GM21717 (cell line): ENCODE data around the gene GPS2.
"Not testable (repeated sequence)": the region's sequence is repeated elsewhere in the genome, so short reads cannot be mapped to it uniquely, and the experiment has no call there.

Experiments
- ATAC-seq: cut with Tn5 transposase; IDR thresholded peaks from one replicate; pipeline ENCODE4 v1.9.1; 2021; ENCODE audit warnings: mild to moderate bottlenecking, moderate library complexity; ENCODE audit not compliant: unreplicated experiment

Gene GPS2

GRCh38 chr17:7340179-7340578, 25.0 kb upstream of the GPS2 start:
- ATAC-seq: no peak

GRCh38 chr17:7337600-7337999, 22.4 kb upstream of the GPS2 start:
- ATAC-seq: not testable (repeated sequence)

- ATAC-seq: peak; percentile 43
Observed at GRCh38 chr17:7336240-7337175, 21.3 kb upstream of the GPS2 start, which contains the start of gene ACAP1. ACAP1 (plus strand) TSS chr17:7336529; CDS start chr17:7336735, 206 bp downstream.

GRCh38 chr17:7335765-7336164, 20.6 kb upstream of the GPS2 start:
- ATAC-seq: not testable (repeated sequence)

GRCh38 chr17:7334938-7335538, 19.9 kb upstream of the GPS2 start:
- no peak for ATAC-seq

- ATAC-seq: not testable (repeated sequence)
Observed at GRCh38 chr17:7332600-7333069, 17.5 kb upstream of the GPS2 start.

- ATAC-seq: no peak
Observed at GRCh38 chr17:7332111-7332510, 17.0 kb upstream of the GPS2 start.

- no peak for ATAC-seq
Observed at GRCh38 chr17:7330638-7331015, 15.5 kb upstream of the GPS2 start.

- peak; percentile 32 for ATAC-seq
Observed at GRCh38 chr17:7329997-7330637, 15.0 kb upstream of the GPS2 start.

- peak; percentile 49 for ATAC-seq
Observed at GRCh38 chr17:7329374-7329996, 14.3 kb upstream of the GPS2 start.

- peak; percentile 7 for ATAC-seq
Observed at GRCh38 chr17:7328840-7329373, 13.7 kb upstream of the GPS2 start, which contains the start of gene NEURL4. NEURL4 (minus strand) TSS chr17:7329335; CDS start chr17:7329312, 23 bp downstream.

GRCh38 chr17:7328009-7328408, 12.8 kb upstream of the GPS2 start:
- no peak for ATAC-seq

GRCh38 chr17:7327501-7327900, 12.3 kb upstream of the GPS2 start:
- ATAC-seq: no peak

GRCh38 chr17:7327056-7327455, 11.9 kb upstream of the GPS2 start:
- no peak for ATAC-seq

GRCh38 chr17:7326186-7326585, 11.0 kb upstream of the GPS2 start:
- no peak for ATAC-seq

- no peak for ATAC-seq
Observed at GRCh38 chr17:7325031-7325528, 9.9 kb upstream of the GPS2 start.

- no peak for ATAC-seq
Observed at GRCh38 chr17:7324438-7324779, 9.2 kb upstream of the GPS2 start.

GRCh38 chr17:7323731-7324437, 8.7 kb upstream of the GPS2 start:
- no peak for ATAC-seq

GRCh38 chr17:7322520-7323194, 7.5 kb upstream of the GPS2 start:
- ATAC-seq: no peak
